ENCODE data around the gene DGCR8.

- no peak for TF ChIP-seq CTCF (IDR thresholded peaks at IDR 0.05)
- no peak for TF ChIP-seq POLR2A (IDR thresholded peaks at IDR 0.05)
These were observed 49.6 kb downstream of the DGCR8 start for GRCh38 chr22:20129747-20130014.

Data from right lobe of liver (tissue), 4 donors.